ENCODE results near the gene MUCL3. TPM values are rescaled to one million over a fixed set of nuclear protein-coding genes. Genes with fewer than 3 reads are reported as not detected.

Gene MUCL3
- polyA plus RNA-seq, 1 of the 3 experiments (the other 2 are of a cell fraction): not detected

DNA sequence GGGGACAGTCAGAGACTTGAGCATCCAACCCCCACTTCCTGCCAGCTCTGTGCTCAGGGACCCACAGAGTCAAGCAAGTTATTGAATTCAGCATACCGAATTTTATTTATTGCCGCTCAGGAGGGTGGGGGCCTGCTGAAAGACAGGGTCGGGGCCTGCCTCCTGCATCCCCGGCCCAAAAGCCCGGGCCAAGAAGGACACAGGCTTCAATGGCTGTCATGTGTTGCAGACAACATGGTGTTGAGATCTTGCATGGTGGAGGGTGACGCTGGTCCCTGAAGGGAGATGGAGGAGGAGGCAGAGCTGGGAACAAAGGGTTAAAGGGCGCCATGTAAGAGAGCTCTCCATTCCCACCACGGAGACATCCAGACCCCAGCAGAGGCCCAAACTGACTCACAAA is 9.5 kb upstream of the MUCL3 start:
- ChIA-PET CTCF (interaction anchor here (1.9 kb wide), 1 partner anchor 10 kb away, joined by 6 read pairs; the partner anchor contains the start of gene MUCL3), POLR2A (no interaction called here)
- Histone ChIP-seq H3K9me3 (no peaks in the 10 kb centered on the region), H2AFZ (ENCODE audit: low read depth) (no peak overlapping the region), H4K20me1 (ENCODE audit: insufficient read depth) (no peaks in the 10 kb centered on the region), H3K27me3 (ENCODE audit: insufficient read depth) (no peaks in the 10 kb centered on the region), H3K4me2 (no peak overlapping the region), H3K27ac (ENCODE audit: low read depth in 2 of 2, low read length in 1 of 2) (no peak overlapping the region), H3F3A (replicated peaks; ENCODE audit: insufficient read depth) (no peaks in the 10 kb centered on the region), H3K4me3 (ENCODE audit: low read depth in 2 of 2, low read length in 1 of 2) (no peak overlapping the region), H3K79me2 (ENCODE audit: insufficient read depth) (no peaks in the 10 kb centered on the region), H3K9ac (no peak overlapping the region), H3K36me3 (replicated peaks in 1 of 2; ENCODE audit: control insufficient read depth in 1 of 2, insufficient read depth in 2 of 2, low read length in 1 of 2) (peaks cover under 1 to 4% of the 10 kb centered on the region in 2 experiments), H3K9me2 (no peaks in the 10 kb centered on the region), H3K4me1 (ENCODE audit: control insufficient read depth in 1 of 2, insufficient read depth in 2 of 2, low read depth in 1 of 2, low read length in 1 of 2) (no peaks in the 10 kb centered on the region)
- DNase-seq: no peak
- TF ChIP-seq FOXJ3 (CRISPR knock-in tag; IDR thresholded peaks at IDR 0.05): no peak
- TF ChIP-seq FOSL2 (IDR thresholded peaks at IDR 0.05; ENCODE audit: borderline replicate concordance, low read depth): no peak
- no peak for TF ChIP-seq RXRA (IDR thresholded peaks at IDR 0.05; ENCODE audit: borderline replicate concordance, low read depth)
- TF ChIP-seq SMC3 (IDR thresholded peaks at IDR 0.05; ENCODE audit: low read depth, low read length): no peak
- TF ChIP-seq TCF12 (IDR thresholded peaks at IDR 0.05): no peak
- no peak for TF ChIP-seq EP300 (IDR thresholded peaks at IDR 0.05; ENCODE audit: borderline replicate concordance in 1 of 2, low read depth in 1 of 2, low read length in 1 of 2)
- no peak for TF ChIP-seq SIN3A (IDR thresholded peaks at IDR 0.05; ENCODE audit: borderline replicate concordance, low read depth, low read length)
- no peak for TF ChIP-seq ELF1 (IDR thresholded peaks at IDR 0.05)
- TF ChIP-seq YY1 (IDR thresholded peaks at IDR 0.05; ENCODE audit: low read depth): no peak
- TF ChIP-seq, protein P1, sequence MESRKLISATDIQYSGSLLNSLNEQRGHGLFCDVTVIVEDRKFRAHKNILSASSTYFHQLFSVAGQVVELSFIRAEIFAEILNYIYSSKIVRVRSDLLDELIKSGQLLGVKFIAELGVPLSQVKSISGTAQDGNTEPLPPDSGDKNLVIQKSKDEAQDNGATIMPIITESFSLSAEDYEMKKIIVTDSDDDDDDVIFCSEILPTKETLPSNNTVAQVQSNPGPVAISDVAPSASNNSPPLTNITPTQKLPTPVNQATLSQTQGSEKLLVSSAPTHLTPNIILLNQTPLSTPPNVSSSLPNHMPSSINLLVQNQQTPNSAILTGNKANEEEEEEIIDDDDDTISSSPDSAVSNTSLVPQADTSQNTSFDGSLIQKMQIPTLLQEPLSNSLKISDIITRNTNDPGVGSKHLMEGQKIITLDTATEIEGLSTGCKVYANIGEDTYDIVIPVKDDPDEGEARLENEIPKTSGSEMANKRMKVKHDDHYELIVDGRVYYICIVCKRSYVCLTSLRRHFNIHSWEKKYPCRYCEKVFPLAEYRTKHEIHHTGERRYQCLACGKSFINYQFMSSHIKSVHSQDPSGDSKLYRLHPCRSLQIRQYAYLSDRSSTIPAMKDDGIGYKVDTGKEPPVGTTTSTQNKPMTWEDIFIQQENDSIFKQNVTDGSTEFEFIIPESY (IDR thresholded peaks at IDR 0.05; ENCODE audit: borderline replicate concordance, low read depth): no peak
- TF ChIP-seq MXI1 (IDR thresholded peaks at IDR 0.05; ENCODE audit: low read depth, low read length): no peak
- TF ChIP-seq, protein P2, sequence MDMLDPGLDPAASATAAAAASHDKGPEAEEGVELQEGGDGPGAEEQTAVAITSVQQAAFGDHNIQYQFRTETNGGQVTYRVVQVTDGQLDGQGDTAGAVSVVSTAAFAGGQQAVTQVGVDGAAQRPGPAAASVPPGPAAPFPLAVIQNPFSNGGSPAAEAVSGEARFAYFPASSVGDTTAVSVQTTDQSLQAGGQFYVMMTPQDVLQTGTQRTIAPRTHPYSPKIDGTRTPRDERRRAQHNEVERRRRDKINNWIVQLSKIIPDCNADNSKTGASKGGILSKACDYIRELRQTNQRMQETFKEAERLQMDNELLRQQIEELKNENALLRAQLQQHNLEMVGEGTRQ (IDR thresholded peaks at IDR 0.05; ENCODE audit: borderline replicate concordance, low read depth, low read length): no peak
- TF ChIP-seq CHD2 (IDR thresholded peaks at IDR 0.05; ENCODE audit: low read length, partially characterized antibody): no peak
- TF ChIP-seq NFIC (IDR thresholded peaks at IDR 0.05; ENCODE audit: borderline replicate concordance): no peak
- no peak for TF ChIP-seq MEF2A (IDR thresholded peaks at IDR 0.05; ENCODE audit: borderline replicate concordance, low read depth)
- TF ChIP-seq TAF1 (IDR thresholded peaks at IDR 0.05; ENCODE audit: borderline replicate concordance, low read depth, low read length): no peak
- TF ChIP-seq, protein P3, sequence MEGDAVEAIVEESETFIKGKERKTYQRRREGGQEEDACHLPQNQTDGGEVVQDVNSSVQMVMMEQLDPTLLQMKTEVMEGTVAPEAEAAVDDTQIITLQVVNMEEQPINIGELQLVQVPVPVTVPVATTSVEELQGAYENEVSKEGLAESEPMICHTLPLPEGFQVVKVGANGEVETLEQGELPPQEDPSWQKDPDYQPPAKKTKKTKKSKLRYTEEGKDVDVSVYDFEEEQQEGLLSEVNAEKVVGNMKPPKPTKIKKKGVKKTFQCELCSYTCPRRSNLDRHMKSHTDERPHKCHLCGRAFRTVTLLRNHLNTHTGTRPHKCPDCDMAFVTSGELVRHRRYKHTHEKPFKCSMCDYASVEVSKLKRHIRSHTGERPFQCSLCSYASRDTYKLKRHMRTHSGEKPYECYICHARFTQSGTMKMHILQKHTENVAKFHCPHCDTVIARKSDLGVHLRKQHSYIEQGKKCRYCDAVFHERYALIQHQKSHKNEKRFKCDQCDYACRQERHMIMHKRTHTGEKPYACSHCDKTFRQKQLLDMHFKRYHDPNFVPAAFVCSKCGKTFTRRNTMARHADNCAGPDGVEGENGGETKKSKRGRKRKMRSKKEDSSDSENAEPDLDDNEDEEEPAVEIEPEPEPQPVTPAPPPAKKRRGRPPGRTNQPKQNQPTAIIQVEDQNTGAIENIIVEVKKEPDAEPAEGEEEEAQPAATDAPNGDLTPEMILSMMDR (IDR thresholded peaks at IDR 0.05): no peak
- WGBS (ENCODE audit: low lambda C conversion rate): 36% methylated on average over 6 of the region's 8 CpGs
